Ecto neural progenitor cell (in vitro differentiated cells): ENCODE data around the gene MR1.

Experiments
- DNase-seq: peaks from one replicate; pipeline ENCODE4 v3.0.0-alpha.2; 2018; ENCODE audit warnings: low spot score

Gene MR1

DNA sequence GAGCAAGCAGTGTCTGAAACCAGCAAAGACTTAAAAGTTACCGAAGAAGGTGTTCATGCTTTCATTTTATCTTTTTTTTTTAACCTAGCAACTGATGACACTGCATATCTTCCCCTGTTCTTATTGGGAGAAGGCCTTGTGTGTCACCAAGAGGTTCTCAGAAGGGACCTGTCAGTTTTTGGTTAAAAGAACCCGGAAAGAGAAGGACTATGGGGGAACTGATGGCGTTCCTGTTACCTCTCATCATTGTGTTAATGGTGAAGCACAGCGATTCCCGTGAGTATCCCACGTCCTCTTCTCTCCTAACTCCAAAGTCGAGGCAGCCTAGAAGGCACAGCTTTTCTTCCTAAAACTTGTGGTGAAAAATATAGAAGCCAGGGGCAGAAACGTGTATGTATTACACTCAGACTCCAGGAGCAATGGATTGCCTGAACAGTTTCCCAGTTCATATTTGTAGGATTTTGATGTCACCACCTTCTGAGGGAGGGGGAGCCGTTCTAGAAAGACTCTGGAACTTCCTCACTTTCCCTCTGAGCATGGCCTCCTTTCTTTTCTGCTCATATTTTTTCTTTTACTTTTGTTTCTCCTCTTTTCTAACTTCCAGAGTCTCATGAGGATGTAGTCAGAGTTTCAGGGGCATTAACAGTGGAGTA is at the start of gene MR1:
Gene MR1 (plus strand): TSS at position 185 of the 653 bp plus-strand sequence. CDS start 25 bp downstream, at position 210.
- no peak for DNase-seq

DNA sequence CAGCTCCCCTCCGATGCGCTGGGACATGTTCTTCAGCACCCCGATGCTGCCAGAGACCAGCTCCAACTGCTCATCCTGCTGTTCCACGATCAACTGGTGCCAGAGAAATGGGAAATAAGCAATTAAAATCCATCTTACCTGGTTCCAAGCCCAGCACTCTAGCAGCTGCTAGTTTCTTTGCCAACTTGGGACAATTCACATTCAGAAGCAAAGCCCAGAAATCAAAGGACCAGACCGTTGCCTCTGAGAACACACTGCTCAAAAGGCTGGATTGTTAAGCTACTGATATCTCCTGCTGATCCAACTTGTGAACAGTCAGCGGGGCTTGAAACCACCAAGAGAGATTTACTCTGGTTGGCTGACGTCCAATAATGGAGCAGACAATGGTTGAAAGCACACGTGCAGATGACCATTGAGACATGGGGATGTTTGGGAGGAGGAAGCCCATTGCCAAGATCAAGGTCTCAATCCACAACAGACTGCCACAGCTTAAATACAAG is 45.5 kb upstream of the MR1 start:
- no peak for DNase-seq

DNA sequence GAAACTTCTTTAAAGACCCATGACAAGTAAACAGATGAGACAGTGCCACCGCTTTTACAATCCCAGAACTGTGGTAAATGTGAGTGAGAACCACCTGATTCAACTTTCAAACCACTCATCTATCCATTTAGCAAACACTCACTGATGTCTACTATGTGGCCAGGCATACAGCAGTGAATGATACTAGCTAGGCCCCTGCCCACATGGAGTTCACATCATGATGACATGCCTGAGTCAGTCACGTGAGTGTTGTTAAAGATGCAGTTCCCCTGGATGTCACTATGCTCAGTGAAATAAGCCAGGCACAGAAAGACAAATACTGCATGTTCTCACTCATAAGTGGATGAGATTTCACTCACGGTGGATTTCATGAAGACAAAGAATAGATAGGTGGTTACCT is 39.5 kb upstream of the MR1 start:
- DNase-seq = no peak

DNA sequence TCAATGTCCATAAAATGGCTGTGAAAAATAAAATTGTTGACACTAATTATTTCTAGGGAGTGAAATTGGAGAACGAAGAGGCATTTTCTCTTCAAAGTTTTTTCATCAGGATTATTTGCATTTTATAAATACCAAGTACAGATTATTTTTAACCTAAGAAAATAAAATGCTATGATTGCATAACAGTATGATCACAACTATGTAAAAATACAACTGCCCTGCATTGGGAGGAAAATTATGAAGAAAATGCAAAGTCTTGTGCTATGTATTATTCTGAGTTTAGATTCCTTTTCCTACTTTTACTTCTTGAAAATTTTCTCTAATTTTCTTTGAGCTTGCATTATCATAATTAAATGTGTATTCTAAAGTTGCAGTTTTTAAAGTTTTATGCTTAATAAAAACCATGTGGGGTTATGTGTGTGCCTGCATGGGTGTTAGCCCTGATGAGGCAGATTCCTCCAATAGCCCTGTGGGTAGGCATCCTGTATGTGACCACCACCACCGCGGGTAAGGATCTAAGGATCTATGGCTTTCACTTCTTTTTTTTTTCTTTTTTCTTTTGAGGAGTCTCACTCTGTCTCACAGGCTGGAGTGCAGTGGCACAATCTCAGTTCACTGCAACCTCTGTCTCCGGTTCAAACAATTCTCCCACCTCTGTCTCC is 35.8 kb upstream of the MR1 start:
- no peak for DNase-seq

DNA sequence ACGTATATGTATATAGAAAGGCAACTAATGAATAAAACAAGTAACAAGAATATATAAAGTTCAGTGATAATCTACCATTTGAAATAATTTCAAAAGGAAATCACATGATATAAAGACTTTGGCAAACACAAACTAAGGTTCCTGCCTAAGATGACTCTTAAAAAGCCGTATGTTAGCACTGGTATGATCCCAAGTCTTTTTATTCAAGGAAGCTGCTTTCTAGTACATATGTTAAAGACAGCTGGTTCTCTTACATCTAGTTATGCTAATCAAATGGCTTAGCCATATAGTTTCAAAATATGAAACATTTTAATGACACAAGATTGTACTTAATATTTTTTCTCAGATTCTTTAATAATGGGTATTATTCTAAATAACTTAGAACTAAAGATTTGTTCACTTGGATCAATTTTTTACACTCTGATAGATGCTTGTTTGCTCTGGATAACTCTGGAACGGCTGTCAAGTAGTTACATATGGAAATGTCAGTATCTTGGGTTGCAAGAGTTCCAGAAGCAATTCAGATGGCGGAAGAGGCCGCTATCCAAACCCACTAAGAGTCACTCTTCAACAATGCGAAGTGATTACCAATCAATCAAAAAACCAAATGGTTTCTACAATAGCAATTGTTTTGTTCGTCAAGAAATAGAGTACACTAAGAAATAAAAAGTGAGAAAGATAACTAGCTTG is 32.5 kb upstream of the MR1 start:
- no peak for DNase-seq

DNA sequence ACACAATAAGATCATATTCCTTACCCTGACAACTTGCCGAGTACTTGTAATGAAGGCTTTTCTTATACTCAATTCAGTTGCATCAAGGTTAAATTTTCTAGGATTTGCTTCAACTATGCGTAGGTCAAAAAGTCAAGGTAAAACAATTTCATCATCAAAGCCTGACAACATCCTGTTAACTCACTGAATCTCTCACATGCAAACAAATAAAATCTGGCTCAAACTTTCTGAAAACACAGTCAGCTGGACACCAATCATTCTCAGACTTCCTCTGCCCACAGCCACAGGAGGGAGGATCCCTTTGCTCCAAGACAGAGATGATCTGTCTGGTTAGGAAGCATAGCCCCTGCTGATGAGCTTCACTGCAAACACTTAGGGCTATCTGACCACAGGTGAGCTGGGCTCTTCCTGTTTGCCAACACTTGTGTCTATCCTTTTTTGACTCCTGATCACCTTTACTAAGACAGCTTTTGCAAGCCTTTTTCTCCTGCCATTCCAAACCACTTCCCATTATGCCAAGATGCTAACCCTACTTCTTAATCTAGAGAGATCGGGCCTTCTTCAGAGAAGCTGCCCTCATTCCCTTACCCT is 31.1 kb upstream of the MR1 start:
- no peak for DNase-seq

DNA sequence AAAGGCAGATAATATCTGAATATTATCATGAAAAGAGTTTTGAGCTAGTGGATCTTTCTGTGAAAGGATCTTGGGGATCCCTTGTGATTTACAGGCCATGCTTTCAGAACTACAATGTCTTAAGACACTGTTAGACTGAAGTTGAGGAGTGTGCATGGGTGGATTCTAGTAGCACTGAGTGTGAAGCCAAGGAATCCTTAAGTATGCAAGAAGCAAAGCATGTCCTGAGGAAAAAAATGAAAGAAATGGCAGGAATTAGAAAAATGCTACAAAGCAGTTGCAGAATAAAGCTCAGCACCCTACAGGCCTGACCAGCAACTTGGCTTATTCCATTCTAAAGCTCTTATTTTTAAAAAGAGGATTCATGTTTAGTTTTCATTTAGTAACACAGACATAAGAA is 23.0 kb upstream of the MR1 start:
- DNase-seq = no peak

DNA sequence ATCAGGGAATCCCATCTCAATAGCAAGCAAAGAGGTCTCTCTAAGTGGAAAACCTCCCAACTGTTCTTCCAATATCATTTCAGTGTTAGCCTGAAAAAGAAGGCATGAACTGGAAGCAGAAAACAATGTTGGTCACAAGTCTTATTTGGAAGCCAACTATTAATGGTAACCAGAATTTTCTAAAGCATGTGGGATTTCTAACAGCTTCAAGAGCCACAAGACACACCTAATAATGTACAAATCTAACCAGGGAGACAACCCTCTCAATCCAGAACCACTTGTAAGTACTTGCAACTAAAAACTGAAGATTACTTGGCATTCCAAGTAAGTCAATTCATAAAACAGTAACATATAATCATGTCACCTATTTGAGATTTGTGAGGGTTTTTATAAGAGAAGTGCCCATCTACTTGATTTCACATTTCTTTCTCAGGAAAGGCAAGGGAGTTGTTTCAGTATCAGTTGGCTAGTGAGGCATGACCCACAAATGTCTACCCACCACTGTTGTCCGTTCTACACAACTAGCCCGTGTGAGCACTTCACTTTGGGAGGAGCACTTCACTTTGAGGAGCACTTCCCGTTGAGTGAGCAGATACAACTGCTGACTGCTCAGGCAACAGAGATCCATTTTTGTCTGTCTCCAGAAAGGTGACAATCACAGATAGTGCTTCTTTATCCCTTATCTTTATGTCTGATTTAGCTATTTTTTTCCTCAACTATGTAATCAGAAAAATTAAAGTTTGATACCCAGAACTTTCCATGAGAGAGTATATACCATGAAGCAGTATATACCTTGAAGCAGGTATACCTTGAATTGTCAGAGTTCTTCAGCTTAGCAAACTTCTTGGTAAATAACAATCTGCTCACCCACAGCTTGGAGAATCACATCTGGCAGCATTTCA is 22.2 kb upstream of the MR1 start:
- DNase-seq = no peak

DNA sequence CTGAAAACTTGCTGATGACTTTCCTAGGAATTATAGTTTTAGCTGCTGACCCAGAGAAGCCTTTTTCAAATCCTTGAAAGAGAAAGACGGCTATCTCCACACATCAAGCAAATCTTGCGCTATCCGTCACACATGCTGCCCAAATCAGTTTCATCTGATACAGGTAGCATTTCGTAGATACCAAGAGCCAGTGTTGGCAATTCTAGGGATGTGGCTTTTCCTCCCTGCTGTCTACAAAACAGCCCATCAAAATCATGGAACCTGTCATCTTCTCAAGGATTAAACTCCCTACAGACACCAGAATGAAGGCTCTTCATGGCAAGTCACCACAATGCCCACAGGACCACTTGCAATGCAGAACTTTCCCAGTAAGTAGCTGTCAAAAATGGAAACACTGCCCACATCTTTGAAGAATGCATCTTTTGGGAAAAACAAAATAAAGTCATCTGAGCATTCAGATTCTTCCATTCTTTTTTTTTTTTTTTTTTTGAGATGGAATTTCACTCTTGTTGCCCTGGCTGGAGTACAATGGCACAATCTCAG is 21.5 kb upstream of the MR1 start:
- no peak for DNase-seq

DNA sequence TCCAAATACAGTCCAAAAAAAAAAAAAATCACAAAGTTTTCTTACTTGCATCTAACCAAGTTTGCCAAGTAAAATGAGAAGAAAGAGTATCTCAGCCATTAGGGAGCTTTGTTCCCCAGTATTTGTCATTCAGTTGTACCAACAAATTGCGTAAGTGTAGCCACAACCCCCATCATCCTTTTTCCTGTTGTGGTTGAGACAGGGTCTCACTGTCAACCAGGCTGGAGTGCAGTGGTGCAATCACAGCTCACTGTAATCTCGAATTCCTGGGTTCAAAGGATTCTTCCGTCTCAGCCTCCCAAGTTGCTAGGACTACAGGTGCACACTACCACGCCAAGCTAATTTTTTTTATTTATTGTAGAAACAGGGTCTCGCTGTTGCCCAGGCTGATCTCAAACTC is 20.6 kb upstream of the MR1 start:
- no peak for DNase-seq

DNA sequence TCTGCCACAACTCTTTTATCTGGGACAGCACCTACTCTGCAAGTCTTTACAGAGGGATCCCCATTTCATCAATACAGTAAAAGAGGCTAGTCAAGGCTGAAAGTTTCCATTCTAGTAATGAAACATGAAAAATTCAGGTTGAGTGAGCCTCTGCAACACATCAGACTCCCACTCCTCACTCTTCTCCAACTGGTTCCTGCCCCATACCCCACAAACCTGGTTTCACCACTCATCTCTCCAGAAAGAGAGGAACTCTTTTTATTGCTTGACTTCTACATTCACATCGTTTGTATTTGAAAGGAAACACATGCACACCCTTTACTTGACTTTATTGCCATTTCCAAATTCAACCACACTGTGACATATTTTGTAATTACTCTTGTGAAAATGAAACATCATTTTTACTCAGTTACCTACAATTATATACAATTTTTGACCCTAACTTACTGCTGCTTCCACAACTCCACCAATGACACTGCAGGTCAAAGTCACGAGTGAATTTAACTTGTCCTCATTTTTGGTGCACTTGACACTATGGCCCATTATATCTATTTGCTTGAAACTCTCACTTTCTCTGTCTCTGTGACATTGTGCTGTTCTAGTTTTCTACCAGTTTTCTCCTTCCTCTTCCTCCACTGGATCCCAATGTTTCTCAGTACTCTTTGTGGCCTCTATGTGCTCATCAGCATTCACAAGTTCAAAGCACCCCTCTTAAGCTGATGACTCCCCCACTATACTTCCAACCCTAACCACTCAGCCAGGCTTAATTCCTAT is 19.1 kb upstream of the MR1 start:
- DNase-seq = no peak

DNA sequence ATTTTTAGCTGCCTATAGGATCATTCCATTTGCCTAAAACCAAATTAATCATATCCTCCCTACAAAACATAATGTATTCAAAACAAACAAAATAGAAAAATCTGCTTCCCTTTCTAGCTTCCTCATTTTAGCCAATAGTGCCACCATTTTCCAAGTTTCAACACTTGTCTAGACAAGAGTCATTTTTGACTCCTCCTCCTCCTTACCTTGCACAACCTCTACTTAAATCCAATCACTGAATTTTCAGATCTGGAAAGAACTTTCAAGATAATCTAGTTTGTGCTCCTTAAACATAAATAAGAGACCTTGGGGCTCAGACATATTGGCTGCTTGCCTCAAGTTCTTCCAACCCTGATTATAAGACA is 18.6 kb upstream of the MR1 start:
- DNase-seq = no peak

DNA sequence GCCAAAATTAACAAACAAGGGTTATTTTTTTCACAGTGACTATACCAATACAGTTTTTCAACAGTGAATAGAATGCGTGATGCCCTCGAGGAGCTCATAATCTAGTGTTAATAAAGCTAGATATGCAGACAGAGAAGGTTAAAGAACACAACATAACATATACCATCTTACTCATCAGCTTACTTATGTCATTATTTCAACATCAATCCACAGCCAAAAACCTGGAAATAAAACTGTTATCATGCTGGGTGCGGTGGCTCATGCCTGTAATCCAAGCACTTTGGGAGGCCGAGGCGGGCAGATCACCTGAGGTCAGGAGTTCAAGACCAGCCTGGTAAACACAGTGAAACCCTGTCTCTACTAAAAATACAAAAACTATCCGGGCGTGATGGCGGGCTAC is 17.2 kb upstream of the MR1 start:
- DNase-seq = no peak

DNA sequence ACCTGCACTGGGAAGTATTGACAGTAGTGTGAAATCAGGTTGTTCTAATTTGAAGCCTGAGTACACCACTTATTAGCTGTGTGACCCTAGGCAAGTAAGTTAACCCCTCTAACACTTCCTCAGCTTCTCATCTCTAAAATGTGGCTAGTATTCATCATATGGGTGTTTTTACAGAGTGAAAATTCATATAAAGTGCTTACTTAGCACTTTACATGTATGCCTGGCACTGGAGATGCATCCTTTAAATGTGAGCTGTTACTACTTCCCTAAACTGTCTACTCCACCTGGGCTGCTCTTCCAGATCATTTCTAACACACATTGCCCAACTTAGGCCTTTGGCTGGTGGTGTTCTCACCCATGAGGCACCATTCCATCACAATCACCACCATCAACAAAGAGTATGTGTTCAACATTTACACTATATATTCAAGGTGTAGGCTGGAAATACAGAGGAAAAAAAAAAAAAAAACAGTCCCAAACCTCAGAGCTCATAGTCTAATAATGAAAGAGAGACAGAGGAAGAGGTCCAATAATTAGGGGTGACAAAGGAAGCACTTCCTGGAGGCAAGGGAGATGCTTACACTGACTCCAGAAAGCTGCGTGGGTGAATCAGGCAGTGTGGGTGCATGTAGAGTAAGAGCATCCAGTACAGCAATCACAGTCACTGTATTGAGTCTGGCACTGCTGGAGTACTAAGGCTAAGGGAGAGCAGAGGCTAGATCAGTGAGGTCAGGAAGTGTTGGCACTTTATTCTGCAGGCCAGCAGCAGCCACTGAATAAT is 14.7 kb upstream of the MR1 start:
- DNase-seq = no peak

DNA sequence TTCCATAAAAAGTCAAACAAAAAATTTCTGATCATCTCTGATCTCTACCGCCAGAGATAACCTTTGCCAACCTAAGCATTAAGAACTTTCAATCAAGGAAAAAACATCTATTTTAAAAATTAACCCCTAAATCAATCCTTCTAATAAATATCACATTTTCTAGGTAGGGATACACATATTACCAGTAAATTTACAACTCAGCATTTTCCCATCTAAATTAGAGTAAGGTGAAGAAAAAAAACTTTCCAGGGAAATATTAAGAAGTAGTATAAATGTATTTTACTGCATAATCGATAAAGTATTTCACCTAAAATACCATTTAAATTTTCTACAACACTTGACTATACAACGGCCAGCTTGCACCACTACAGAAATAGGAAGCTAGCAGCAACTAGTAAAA is 12.6 kb upstream of the MR1 start:
- no peak for DNase-seq

DNA sequence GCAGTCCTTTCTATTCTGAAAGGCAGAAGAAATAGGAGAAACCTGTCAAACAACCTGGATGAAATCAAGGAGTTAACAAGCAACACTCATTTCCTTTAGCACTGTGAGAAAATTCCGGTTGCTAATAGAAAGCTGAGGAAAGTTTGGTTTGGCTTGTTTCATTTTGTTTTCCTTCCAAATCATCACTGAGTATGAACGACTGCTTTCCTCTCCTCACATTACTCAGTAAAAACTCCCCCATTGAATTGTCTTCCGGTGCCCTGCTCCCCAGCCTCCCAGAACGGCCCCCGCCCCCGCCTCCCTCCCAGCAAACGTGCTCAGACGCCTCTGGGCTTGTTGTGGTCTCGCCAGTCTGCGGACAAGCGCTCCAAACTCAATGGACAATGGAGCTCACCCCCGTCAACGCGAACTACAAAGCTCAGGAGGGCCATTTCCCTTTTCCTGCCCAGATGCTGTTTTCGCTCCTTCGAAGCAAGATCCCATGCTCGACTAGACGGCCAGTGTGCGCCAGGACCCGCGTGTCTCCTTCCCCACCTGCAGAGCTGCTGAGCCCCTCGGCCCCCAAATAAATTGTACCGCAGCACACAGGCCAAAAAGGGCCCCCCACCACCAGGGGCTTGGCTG is 11.9 kb upstream of the MR1 start:
- DNase-seq = peak; percentile 79

DNA sequence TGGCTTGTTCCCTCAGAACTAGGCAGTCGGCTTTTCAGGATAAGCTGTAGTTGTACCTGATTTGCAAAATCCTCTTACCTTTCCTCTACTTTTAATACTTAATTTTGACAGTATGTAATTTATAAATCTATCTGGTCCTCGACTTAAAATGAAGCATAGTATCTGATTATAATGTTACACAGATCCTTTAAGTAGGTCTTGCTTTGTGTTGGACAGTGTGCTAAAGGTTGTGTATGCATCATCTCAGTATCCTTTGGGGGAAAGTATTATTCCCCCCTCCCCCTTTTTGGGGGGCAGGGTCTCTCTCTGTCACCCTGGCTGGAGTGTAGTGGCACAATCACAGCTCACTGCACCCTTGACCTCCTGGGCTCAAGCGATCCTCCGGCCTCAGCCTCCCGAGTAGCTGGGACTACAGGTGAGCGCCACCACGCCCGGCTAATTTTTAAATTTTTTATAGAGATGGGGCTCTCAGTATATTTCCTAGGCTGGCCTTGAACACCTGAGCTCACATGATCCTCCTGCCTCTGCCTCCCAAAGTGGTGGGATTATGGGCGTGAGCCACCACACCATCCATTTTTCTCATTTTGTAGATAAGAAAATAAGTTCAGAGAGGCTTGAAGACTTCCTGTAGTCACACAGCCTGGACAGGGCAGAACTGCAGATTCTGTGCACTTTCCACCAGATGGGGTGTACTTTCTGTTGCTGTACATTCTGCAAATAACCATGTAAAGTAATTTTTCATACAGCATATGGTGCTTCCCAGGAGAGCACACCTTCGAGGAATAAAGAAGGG is 10.3 kb upstream of the MR1 start:
- no peak for DNase-seq

DNA sequence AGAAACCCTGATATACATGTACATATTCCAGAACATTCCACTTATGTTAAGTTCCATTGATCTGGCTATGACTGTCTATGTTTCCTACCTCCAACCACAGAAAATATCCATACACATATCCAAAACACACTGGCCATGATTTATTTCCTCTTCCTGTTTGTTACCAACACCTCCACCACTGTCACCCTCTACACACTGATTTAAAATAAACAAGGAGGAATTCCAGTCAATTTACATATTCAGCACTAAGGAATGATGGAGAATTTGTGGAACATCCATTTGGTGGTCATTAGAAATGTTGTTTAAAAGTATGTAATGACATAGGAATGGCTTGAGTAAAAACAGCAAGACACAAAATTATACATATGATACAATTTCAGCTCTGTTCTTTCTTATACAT is 5.6 kb upstream of the MR1 start:
- DNase-seq = no peak

DNA sequence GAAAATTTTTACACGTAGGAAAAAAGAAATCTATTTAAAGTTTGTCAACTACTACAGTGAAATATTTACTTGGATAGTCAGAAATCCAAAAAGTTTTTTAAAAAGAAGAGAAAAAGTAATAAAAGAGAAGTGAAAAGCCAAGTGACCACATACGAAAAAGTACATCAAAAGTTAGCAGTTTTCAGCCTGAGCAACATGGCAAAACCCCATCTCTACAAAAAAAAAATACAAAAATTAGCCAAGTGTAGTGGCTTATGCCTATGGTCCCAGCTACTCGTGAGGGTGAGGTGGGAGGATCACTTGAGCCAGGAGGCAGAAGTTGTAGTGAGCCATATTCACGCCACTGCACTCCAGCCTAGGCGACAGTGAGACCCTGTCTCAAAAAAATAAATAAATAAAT is 5.2 kb upstream of the MR1 start:
- DNase-seq = no peak
